Measurements from ENCODE around the gene GPATCH4. TPM values are rescaled to one million over a fixed set of nuclear protein-coding genes. Genes with fewer than 3 reads are reported as not detected.
"Not testable (repeated sequence)": the region's sequence is repeated elsewhere in the genome, so short reads cannot be mapped to it uniquely, and the experiment has no call there.

GPATCH4 gene
- total RNA-seq, 2 experiments from 2014 or later: 43.9 to 44.7 TPM

- CTCF ChIA-PET: interaction anchor here (1.4 to 2.0 kb wide), 5 partner anchors 65 to 169 kb away, joined by 4 to 5 read pairs (median 4); no protein-coding TSS in a partner anchor
- H3K4me1 Mint-ChIP-seq (ENCODE audit: low read depth): peaks cover 5% of the 10 kb centered on the region
These were observed 46.3 kb downstream of the GPATCH4 start for GRCh38 chr1:156554971-156555370.

GRCh38 chr1:156553860-156554485, 47.3 kb downstream of the GPATCH4 start:
- DNase-seq: no peak
- H3K27me3 Mint-ChIP-seq (ENCODE audit: low read depth): no peaks in the 10 kb centered on the region
- H3K36me3 Mint-ChIP-seq (ENCODE audit: low read depth): peaks cover 48% of the 10 kb centered on the region
- no peak overlapping the region for H3K4me3 Mint-ChIP-seq
- H3K27ac Mint-ChIP-seq: peak overlapping the region; percentile 18
- no peak for ATAC-seq
- H3K9me3 Mint-ChIP-seq (ENCODE audit: insufficient read depth): no peaks in the 10 kb centered on the region
- CTCF ChIA-PET: interaction anchor here (1.4 to 1.6 kb wide), 2 partner anchors 73 to 108 kb away, joined by 4 read pairs; no protein-coding TSS in a partner anchor
- H3K4me1 Mint-ChIP-seq (ENCODE audit: low read depth): peaks cover 5% of the 10 kb centered on the region
- POLR2A ChIA-PET: no interaction called here

More at GRCh38 chr1:156554971-156555370, 46.3 kb downstream of the GPATCH4 start:
- DNase-seq: no peak
- no peaks in the 10 kb centered on the region for H3K27me3 Mint-ChIP-seq (ENCODE audit: low read depth)
- no peak overlapping the region for H3K4me3 Mint-ChIP-seq
- POLR2A ChIA-PET: interaction anchor here (0.5 to 0.8 kb wide), 2 partner anchors 16 to 54 kb away, joined by 3 to 4 read pairs; partner anchors contain the start of gene MEF2D
- ATAC-seq: no peak
- H3K36me3 Mint-ChIP-seq (ENCODE audit: low read depth): peaks cover 55% of the 10 kb centered on the region
- H3K27ac Mint-ChIP-seq: no peak overlapping the region
- H3K9me3 Mint-ChIP-seq (ENCODE audit: insufficient read depth): no peaks in the 10 kb centered on the region

GRCh38 chr1:156552937-156553336, 48.3 kb downstream of the GPATCH4 start:
- DNase-seq; H3K9me3 Mint-ChIP-seq (ENCODE audit: insufficient read depth); H3K4me3 Mint-ChIP-seq; CTCF ChIA-PET; H3K27me3 Mint-ChIP-seq (ENCODE audit: low read depth); ATAC-seq; H3K4me1 Mint-ChIP-seq (ENCODE audit: low read depth): not testable (repeated sequence)
- POLR2A ChIA-PET: interaction anchor here (0.7 kb wide), 1 partner anchor 607 kb away, joined by 3 read pairs; no protein-coding TSS in a partner anchor
- Mint-ChIP-seq H3K36me3 (ENCODE audit: low read depth) (peaks cover 48% of the 10 kb centered on the region), H3K27ac (peak overlapping the region; percentile 43)

- POLR2A ChIA-PET: interaction anchor here (0.7 kb wide), 1 partner anchor 607 kb away, joined by 3 read pairs; no protein-coding TSS in a partner anchor
- no peak overlapping the region for H3K4me3 Mint-ChIP-seq
- H3K4me1 Mint-ChIP-seq (ENCODE audit: low read depth): peaks cover 5% of the 10 kb centered on the region
- no peaks in the 10 kb centered on the region for H3K9me3 Mint-ChIP-seq (ENCODE audit: insufficient read depth)
- no peak overlapping the region for H3K27ac Mint-ChIP-seq
- DNase-seq (no peak), ATAC-seq (no peak)
- H3K27me3 Mint-ChIP-seq (ENCODE audit: low read depth): no peaks in the 10 kb centered on the region
- peaks cover 51% of the 10 kb centered on the region for H3K36me3 Mint-ChIP-seq (ENCODE audit: low read depth)
- CTCF ChIA-PET: interaction anchor here (1.3 kb wide), 1 partner anchor 11 kb away, joined by 3 read pairs; no protein-coding TSS in a partner anchor
These were observed 48.8 kb downstream of the GPATCH4 start for GRCh38 chr1:156552518-156552917.

- Mint-ChIP-seq H3K9me3 (ENCODE audit: insufficient read depth) (no peaks in the 10 kb centered on the region), H3K27me3 (ENCODE audit: low read depth) (no peaks in the 10 kb centered on the region), H3K4me3 (no peak overlapping the region), H3K36me3 (ENCODE audit: low read depth) (peaks cover 57% of the 10 kb centered on the region), H3K27ac (no peak overlapping the region), H3K4me1 (ENCODE audit: low read depth) (peaks cover 5% of the 10 kb centered on the region)
- DNase-seq (no peak), ATAC-seq (no peak)
- POLR2A ChIA-PET: no interaction called here
- CTCF ChIA-PET: interaction anchor here (1.3 to 1.7 kb wide), 2 partner anchors 12 to 166 kb away, joined by 3 to 8 read pairs; no protein-coding TSS in a partner anchor
These were observed 49.4 kb downstream of the GPATCH4 start for GRCh38 chr1:156551869-156552268.

GRCh38 chr1:156551066-156551643, 50.1 kb downstream of the GPATCH4 start:
- no peaks in the 10 kb centered on the region for H3K9me3 Mint-ChIP-seq (ENCODE audit: insufficient read depth)
- no peak for ATAC-seq
- no peak overlapping the region for H3K27ac Mint-ChIP-seq
- H3K4me1 Mint-ChIP-seq (ENCODE audit: low read depth): peaks cover 5% of the 10 kb centered on the region
- CTCF ChIA-PET: interaction anchor here (1.1 to 1.7 kb wide), 3 partner anchors 13 to 166 kb away, joined by 3 to 8 read pairs (median 4); partner anchors contain the start of gene MEF2D
- DNase-seq: no peak
- POLR2A ChIA-PET: interaction anchor here (0.6 kb wide), 1 partner anchor 20 kb away, joined by 3 read pairs; no protein-coding TSS in a partner anchor
- no peak overlapping the region for H3K4me3 Mint-ChIP-seq
- H3K27me3 Mint-ChIP-seq (ENCODE audit: low read depth): no peaks in the 10 kb centered on the region
- H3K36me3 Mint-ChIP-seq (ENCODE audit: low read depth): peaks cover 57% of the 10 kb centered on the region

GRCh38 chr1:156550346-156550745, 50.9 kb downstream of the GPATCH4 start:
- no peak for ATAC-seq
- Mint-ChIP-seq H3K27me3 (ENCODE audit: low read depth) (no peaks in the 10 kb centered on the region), H3K4me1 (ENCODE audit: low read depth) (peaks cover 5% of the 10 kb centered on the region), H3K27ac (no peak overlapping the region), H3K4me3 (no peak overlapping the region), H3K9me3 (ENCODE audit: insufficient read depth) (no peaks in the 10 kb centered on the region), H3K36me3 (ENCODE audit: low read depth) (peaks cover 49% of the 10 kb centered on the region)
- DNase-seq: no peak
- POLR2A ChIA-PET: no interaction called here
- CTCF ChIA-PET: interaction anchor here (1.1 kb wide), 1 partner anchor 49 kb away, joined by 4 read pairs; the partner anchor contains the start of gene MEF2D

- Mint-ChIP-seq H3K4me3 (no peak overlapping the region), H3K4me1 (ENCODE audit: low read depth) (peaks cover 5% of the 10 kb centered on the region), H3K27me3 (ENCODE audit: low read depth) (no peaks in the 10 kb centered on the region), H3K9me3 (ENCODE audit: insufficient read depth) (no peaks in the 10 kb centered on the region), H3K36me3 (ENCODE audit: low read depth) (peaks cover 45% of the 10 kb centered on the region), H3K27ac (no peak overlapping the region)
- POLR2A ChIA-PET: no interaction called here
- DNase-seq: no peak
- no peak for ATAC-seq
- CTCF ChIA-PET: no interaction called here
These were observed 51.4 kb downstream of the GPATCH4 start for GRCh38 chr1:156549831-156550230.

GRCh38 chr1:156549390-156549789, 51.9 kb downstream of the GPATCH4 start:
- Mint-ChIP-seq H3K4me3 (no peak overlapping the region), H3K4me1 (ENCODE audit: low read depth) (peaks cover 5% of the 10 kb centered on the region), H3K36me3 (ENCODE audit: low read depth) (peaks cover 44% of the 10 kb centered on the region), H3K27me3 (ENCODE audit: low read depth) (no peaks in the 10 kb centered on the region), H3K27ac (no peak overlapping the region), H3K9me3 (ENCODE audit: insufficient read depth) (no peaks in the 10 kb centered on the region)
- ATAC-seq: no peak
- no peak for DNase-seq
- POLR2A ChIA-PET: no interaction called here
- CTCF ChIA-PET: interaction anchor here (0.8 kb wide), 1 partner anchor 69 kb away, joined by 3 read pairs; no protein-coding TSS in a partner anchor

- H3K4me1 Mint-ChIP-seq (ENCODE audit: low read depth): no peaks in the 10 kb centered on the region
- H3K36me3 Mint-ChIP-seq (ENCODE audit: low read depth): peaks cover 41% of the 10 kb centered on the region
- no peak overlapping the region for H3K27ac Mint-ChIP-seq
- no peak overlapping the region for H3K4me3 Mint-ChIP-seq
- no peaks in the 10 kb centered on the region for H3K27me3 Mint-ChIP-seq (ENCODE audit: low read depth)
- ChIA-PET CTCF (no interaction called here), POLR2A (no interaction called here)
- DNase-seq (no peak), ATAC-seq (no peak)
- no peaks in the 10 kb centered on the region for H3K9me3 Mint-ChIP-seq (ENCODE audit: insufficient read depth)
These were observed 53.3 kb downstream of the GPATCH4 start for GRCh38 chr1:156547982-156548381.

- Mint-ChIP-seq H3K27me3 (ENCODE audit: low read depth) (no peaks in the 10 kb centered on the region), H3K4me1 (ENCODE audit: low read depth) (no peaks in the 10 kb centered on the region), H3K36me3 (ENCODE audit: low read depth) (peaks cover 40% of the 10 kb centered on the region), H3K4me3 (no peak overlapping the region), H3K9me3 (ENCODE audit: insufficient read depth) (no peaks in the 10 kb centered on the region), H3K27ac (no peak overlapping the region)
- DNase-seq: no peak
- ChIA-PET CTCF (no interaction called here), POLR2A (no interaction called here)
- no peak for ATAC-seq
These were observed 53.8 kb downstream of the GPATCH4 start for GRCh38 chr1:156547434-156547833.

GRCh38 chr1:156546267-156546666, 55.0 kb downstream of the GPATCH4 start:
- no peaks in the 10 kb centered on the region for H3K27me3 Mint-ChIP-seq (ENCODE audit: low read depth)
- H3K4me1 Mint-ChIP-seq (ENCODE audit: low read depth): no peaks in the 10 kb centered on the region
- H3K27ac Mint-ChIP-seq: no peak overlapping the region
- ATAC-seq (no peak), DNase-seq (no peak)
- ChIA-PET POLR2A (no interaction called here), CTCF (no interaction called here)
- no peaks in the 10 kb centered on the region for H3K9me3 Mint-ChIP-seq (ENCODE audit: insufficient read depth)
- H3K4me3 Mint-ChIP-seq: no peak overlapping the region
- peaks cover 37% of the 10 kb centered on the region for H3K36me3 Mint-ChIP-seq (ENCODE audit: low read depth)

Measured in activated CD8-positive, alpha-beta T cell treated with anti-CD3 and anti-CD28 coated beads, Interleukin-2, amount 10 ng/mL, durations not matched to agents 7 days and 5 days (primary cell).